Omental fat pad (tissue), 4 donors: ENCODE data around the gene GALNT14. TPM values are rescaled to one million over a fixed set of nuclear protein-coding genes. Genes with fewer than 3 reads are reported as not detected.

Source experiments
- ATAC-seq: fragments of 150-250 bp; one replicate; pipeline ENCODE4 v1.9.1; 2016; ENCODE audit warnings: mild to moderate bottlenecking, moderate library complexity; ENCODE audit not compliant: low FRiP score
- DNase-seq: peaks from one replicate; pipeline ENCODE4 v3.0.0-alpha.2; 2019; ENCODE audit warnings: low spot score
- total RNA-seq, 4 donors: library from RNA; depleted of rRNA; stranded (reverse); fragments of >200 nt; gene quantifications; one replicate each; pipeline ENCODE4 v1.1.0, GENCODE V29; 2016
- TF ChIP-seq, protein P1 (sequence below), 3 donors: fragments of 450-650 bp; IDR thresholded peaks; one replicate each; pipeline ENCODE4 v1.5.1; 2016 to 2017; ENCODE audit warnings: antibody characterized with exemption in 3 of 3, mild to moderate bottlenecking in 3 of 3, moderate library complexity in 2 of 3

The GALNT14 gene
- total RNA-seq, 4 donors from 2014 or later: 0.65 to 2.6 (median 2.0) TPM

DNA sequence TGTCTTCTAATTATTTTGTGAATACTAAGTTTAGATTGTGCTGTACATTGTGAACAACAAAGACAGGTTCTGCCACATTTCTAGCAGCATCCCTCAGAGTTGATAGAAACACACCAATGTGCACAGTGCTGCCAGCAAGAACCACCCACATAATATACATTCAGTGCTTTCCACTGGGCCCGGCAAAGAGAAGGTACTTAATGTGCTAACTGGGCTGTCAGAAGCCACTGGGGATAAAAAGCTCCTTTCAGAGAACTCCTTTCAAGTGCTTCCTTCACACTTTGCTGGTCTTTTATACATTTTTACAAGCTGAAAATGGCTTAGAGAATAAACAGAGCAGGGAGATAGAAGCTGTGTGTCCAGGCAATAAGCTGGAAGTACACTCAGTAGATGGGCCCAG lies 273.0 kb downstream of the GALNT14 start:
- TF ChIP-seq, protein P1, sequence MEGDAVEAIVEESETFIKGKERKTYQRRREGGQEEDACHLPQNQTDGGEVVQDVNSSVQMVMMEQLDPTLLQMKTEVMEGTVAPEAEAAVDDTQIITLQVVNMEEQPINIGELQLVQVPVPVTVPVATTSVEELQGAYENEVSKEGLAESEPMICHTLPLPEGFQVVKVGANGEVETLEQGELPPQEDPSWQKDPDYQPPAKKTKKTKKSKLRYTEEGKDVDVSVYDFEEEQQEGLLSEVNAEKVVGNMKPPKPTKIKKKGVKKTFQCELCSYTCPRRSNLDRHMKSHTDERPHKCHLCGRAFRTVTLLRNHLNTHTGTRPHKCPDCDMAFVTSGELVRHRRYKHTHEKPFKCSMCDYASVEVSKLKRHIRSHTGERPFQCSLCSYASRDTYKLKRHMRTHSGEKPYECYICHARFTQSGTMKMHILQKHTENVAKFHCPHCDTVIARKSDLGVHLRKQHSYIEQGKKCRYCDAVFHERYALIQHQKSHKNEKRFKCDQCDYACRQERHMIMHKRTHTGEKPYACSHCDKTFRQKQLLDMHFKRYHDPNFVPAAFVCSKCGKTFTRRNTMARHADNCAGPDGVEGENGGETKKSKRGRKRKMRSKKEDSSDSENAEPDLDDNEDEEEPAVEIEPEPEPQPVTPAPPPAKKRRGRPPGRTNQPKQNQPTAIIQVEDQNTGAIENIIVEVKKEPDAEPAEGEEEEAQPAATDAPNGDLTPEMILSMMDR (IDR thresholded peaks at IDR 0.05): no peak
- ATAC-seq (no peak), DNase-seq (no peak)

DNA sequence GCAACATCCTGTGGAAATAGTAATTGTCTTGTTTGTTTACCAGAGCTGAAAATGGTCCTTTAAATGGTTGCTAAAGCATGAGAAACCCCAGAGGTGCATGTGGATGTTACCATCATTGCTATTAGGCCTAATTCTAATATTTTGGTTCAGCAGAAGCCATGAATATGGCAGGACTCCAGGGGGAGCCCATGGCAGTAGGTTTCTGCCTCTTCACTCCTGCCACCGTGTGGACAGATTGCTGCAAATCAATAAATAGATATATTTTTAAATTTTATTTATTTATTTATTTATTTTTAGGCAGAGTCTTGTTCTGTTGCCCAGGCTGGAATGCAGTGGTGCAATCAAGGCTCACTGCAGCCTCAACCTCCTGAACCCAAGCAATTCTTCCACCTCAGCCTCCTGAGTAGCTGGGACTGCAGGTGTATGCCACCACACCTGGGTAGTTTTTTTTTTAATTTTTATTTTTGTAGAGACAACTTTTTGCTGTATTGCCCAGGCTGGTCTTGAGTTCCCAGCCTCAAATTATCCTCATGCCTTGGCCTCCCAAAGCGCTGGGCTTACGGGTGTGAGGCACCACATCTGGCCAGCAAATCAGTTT lies 276.1 kb downstream of the GALNT14 start:
- TF ChIP-seq, protein P1 (IDR thresholded peaks at IDR 0.05): no peak
- no peak for DNase-seq
- ATAC-seq: no peak

DNA sequence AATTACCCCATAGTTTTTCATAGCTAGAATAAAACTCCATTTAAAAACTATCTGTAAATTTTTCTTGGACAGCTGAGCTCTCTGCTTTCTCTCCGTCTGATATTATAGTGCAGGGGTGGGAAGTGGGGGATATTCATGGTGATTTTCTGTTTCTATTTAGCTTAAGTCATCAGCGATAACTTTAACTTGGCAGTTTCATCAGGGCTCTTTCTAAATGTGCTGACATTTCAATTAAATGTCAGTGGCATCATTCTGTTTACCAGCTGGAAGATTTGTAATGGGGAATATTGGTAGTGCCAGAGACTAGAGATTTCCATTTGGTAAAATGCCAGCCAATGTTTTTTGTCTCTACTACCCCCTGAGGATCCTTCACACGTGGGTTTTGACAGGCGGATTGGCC lies 277.5 kb downstream of the GALNT14 start:
- TF ChIP-seq, protein P1 (IDR thresholded peaks at IDR 0.05): no peak
- DNase-seq: no peak
- no peak for ATAC-seq

Other genes with a start within 250 kb of the GALNT14 start
- under 1 TPM in 1 of 4 donors, not detected in 3; 0.13 TPM for gene CAPN14, start 79.1 kb upstream of the GALNT14 start, total RNA-seq
- gene EHD3, start 95.7 kb upstream of the GALNT14 start, total RNA-seq: 1 to 10 TPM; 3.1 to 5.2 (median 3.6) TPM